Neutrophil (primary cell): Measurements from ENCODE around the gene DISC1.
"Not testable (repeated sequence)": the region's sequence is repeated elsewhere in the genome, so short reads cannot be mapped to it uniquely, and the experiment has no call there.

Experiments used
- H3K27ac ChIP-seq: fragments of 200-600 bp; sonication (generic); 2 replicates; pipeline ENCODE4 v1.5.1; 2016; ENCODE audit warnings: mild to moderate bottlenecking, moderate library complexity
- H3K27me3 ChIP-seq: fragments of 200-600 bp; sonication (generic); 2 replicates; pipeline ENCODE4 v1.6.0; 2016; ENCODE audit warnings: mild to moderate bottlenecking
- H3K36me3 ChIP-seq: fragments of 200-600 bp; sonication (generic); 2 replicates; pipeline ENCODE4 v1.5.1; 2017
- H3K4me1 ChIP-seq, 2 experiments: fragments of 200-600 bp in 1 of 2; sonication (generic) in 1 of 2; 1 replicate in 1 of 2; 2 replicates in 1 of 2; pipeline versions ENCODE4 v1.5.1 to v1.6.1; 2013 to 2016; ENCODE audit warnings: low read depth in 1 of 2, low read length in 1 of 2, mild to moderate bottlenecking in 1 of 2, moderate library complexity in 1 of 2; ENCODE audit not compliant: control insufficient read depth in 1 of 2, insufficient read depth in 1 of 2
- H3K4me3 ChIP-seq, 2 experiments: fragments of 200-600 bp in 1 of 2; sonication (generic) in 1 of 2; 1 replicate in 1 of 2; 2 replicates in 1 of 2; pipeline ENCODE4 v1.5.1; 2013 to 2016; ENCODE audit warnings: low read depth in 1 of 2, low read length in 1 of 2, mild to moderate bottlenecking in 1 of 2, moderate library complexity in 1 of 2
- H3K9me3 ChIP-seq: fragments of 200-600 bp; sonication (generic); 2 replicates; pipeline ENCODE4 v1.5.1; 2016
- TF ChIP-seq, protein P1 (sequence below): fragments of 200-600 bp; sonication (generic); IDR thresholded peaks from 2 replicates; pipeline ENCODE4 v1.5.1; 2016; ENCODE audit warnings: antibody characterized with exemption

The DISC1 gene

DNA sequence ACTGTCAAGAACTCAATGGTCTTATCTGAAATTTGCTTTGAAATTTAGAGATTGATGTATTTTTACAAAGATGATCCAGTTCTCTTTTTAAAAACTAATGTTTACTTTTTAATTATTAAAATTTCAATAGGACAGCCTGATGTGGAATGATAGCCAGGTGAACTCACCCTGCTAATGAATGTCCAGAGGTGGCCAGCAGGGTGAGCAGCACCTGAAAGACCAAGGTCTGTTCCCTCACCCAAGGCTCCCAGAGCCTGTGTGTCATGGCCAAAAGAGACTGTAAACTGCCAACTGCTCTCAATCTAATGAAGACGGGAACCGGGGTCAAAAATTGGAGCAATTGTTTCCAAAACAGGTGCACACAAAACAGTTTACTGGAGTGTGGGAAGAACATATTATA lies 340.4 kb downstream of the DISC1 start:
- Histone ChIP-seq H3K27me3 (peaks cover 8% of the 10 kb centered on the region), H3K27ac (no peak overlapping the region), H3K4me3 (no peak overlapping the region), H3K36me3 (no peaks in the 10 kb centered on the region), H3K4me1 (peaks cover 0 to 6% of the 10 kb centered on the region in 2 experiments), H3K9me3 (no peaks in the 10 kb centered on the region)
- TF ChIP-seq, protein P1, sequence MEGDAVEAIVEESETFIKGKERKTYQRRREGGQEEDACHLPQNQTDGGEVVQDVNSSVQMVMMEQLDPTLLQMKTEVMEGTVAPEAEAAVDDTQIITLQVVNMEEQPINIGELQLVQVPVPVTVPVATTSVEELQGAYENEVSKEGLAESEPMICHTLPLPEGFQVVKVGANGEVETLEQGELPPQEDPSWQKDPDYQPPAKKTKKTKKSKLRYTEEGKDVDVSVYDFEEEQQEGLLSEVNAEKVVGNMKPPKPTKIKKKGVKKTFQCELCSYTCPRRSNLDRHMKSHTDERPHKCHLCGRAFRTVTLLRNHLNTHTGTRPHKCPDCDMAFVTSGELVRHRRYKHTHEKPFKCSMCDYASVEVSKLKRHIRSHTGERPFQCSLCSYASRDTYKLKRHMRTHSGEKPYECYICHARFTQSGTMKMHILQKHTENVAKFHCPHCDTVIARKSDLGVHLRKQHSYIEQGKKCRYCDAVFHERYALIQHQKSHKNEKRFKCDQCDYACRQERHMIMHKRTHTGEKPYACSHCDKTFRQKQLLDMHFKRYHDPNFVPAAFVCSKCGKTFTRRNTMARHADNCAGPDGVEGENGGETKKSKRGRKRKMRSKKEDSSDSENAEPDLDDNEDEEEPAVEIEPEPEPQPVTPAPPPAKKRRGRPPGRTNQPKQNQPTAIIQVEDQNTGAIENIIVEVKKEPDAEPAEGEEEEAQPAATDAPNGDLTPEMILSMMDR: no peak

DNA sequence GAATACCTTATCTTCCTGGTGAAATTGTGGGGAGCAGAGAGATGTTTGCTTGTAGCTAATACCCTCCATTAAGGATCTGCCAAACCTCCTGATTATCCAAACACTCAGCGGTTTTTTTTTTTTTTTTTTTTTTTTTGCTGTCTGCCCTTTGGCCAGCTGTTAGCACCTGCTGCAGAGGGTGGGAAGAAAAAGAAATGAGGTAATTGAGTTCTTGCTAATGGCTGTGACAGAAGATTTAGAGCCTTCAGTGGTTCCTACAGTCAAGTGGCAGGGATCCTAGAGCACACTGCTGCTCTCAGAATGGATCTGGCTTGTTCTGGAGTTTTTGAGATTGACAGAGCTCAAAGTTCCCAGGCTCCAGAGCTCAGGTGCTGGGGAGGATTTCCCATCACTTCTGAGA lies 342.5 kb downstream of the DISC1 start:
- TF ChIP-seq, protein P1: no peak
- Histone ChIP-seq H3K27me3 (peaks cover 8% of the 10 kb centered on the region), H3K27ac (no peak overlapping the region), H3K36me3 (no peaks in the 10 kb centered on the region), H3K9me3 (no peaks in the 10 kb centered on the region), H3K4me1 (peaks cover 0 to 6% of the 10 kb centered on the region in 2 experiments), H3K4me3 (no peak overlapping the region)

DNA sequence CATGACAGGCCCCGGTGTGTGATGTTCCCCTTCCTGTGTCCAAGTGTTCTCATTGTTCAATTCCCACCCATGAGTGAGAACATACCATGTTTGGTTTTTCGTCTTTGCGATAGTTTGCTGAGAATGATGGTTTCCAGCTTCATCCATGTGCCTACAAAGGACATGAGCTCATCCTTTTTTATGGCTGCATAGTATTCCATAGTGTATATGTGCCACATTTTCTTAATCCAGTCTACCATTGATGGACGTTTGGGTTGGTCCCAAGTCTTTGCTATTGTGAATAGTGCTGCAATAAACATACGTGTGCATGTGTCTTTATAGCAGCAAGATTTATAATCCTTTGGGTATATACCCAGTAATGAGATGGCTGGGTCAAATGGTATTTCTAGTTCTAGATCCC lies 343.2 kb downstream of the DISC1 start:
- H3K4me1 ChIP-seq, H3K4me3 ChIP-seq, H3K27ac ChIP-seq, H3K9me3 ChIP-seq, H3K36me3 ChIP-seq, H3K27me3 ChIP-seq: not testable (repeated sequence)

DNA sequence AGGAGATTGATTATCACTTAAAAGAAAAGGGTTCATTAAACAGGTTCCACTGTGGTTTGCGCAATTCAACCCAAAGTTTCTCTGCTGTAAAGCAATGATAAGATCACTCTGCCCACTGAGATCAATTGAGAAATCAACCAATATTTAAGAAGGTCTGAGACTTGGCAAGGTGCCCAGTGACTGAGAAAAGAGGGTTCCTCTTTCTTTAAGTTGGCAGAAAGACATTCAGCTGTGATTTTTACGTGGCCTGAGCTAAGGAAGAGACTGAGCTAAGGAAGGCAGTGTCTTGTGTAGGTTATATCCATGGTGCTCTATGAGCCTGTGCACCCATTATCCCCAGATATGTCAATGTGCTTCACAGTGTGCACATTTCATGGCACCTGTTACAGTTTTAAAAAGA lies 344.1 kb downstream of the DISC1 start:
- TF ChIP-seq, protein P1: no peak
- Histone ChIP-seq H3K27ac (no peak overlapping the region), H3K9me3 (no peaks in the 10 kb centered on the region), H3K36me3 (no peaks in the 10 kb centered on the region), H3K27me3 (peaks cover 8% of the 10 kb centered on the region), H3K4me1 (no peaks in the 10 kb centered on the region), H3K4me3 (no peak overlapping the region)

DNA sequence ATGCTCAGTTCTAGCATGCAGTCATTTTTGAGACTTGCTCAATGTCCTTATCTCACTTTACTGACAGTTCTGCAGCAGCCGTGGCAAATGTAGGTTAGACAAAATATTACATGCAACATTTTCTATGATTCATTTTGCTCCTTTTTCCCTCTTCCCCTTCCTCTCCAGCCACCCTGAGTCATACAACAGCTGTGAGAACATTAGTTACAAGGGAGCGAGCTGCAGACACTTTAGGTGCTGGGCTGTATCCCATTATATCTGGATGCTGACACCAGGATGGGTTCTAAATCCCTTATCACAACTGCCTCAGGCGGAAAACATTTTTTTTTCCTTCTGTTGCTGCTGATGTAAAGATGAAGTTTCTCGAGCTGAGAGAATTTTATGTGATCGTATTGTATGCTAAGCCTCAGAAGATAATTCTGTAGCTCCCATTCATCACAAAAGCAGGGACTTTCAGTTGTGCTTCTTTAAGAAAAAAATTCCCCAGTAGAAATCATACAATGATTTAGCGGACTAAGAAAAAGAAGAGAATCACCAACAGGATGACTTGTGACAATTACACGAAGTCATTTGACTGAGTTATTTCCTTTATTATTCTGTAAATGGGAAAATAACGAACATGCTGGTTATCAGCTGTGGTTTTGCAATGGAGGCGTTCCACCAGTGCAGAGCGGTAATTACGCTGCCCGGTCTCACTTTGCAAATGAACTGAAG lies 345.0 kb downstream of the DISC1 start:
- Histone ChIP-seq H3K27ac (no peak overlapping the region), H3K36me3 (no peaks in the 10 kb centered on the region), H3K9me3 (no peaks in the 10 kb centered on the region), H3K4me1 (no peaks in the 10 kb centered on the region), H3K4me3 (no peak overlapping the region), H3K27me3 (peaks cover 8% of the 10 kb centered on the region)
- TF ChIP-seq, protein P1: no peak

DNA sequence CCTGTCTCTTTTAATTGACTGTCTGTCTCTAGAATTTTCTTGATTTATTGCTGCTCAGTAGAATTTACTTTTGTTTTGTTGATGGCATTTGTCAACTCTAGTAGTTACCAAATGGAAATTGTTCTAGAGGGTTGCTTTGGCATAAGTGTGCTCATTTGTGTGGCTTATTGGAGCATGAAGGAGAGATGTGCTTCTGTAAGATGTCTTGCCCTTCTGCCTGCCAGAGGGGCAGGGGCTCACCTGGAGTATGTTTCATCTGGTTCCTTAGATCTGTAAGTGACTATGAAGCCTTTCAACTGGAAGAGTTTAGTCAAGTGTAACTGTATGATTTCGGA lies 345.5 kb downstream of the DISC1 start:
- TF ChIP-seq, protein P1: no peak
- no peaks in the 10 kb centered on the region for H3K36me3 ChIP-seq
- no peak overlapping the region for H3K4me3 ChIP-seq
- H3K4me1 ChIP-seq: no peaks in the 10 kb centered on the region
- H3K9me3 ChIP-seq: no peaks in the 10 kb centered on the region
- H3K27me3 ChIP-seq: peaks cover 8% of the 10 kb centered on the region
- no peak overlapping the region for H3K27ac ChIP-seq
